HG03159 (cell line): Measurements from ENCODE around the gene CNIH2.
"Not testable (repeated sequence)": the region's sequence is repeated elsewhere in the genome, so short reads cannot be mapped to it uniquely, and the experiment has no call there.

ENCODE experiments used
- ATAC-seq: cut with Tn5 transposase; IDR thresholded peaks from one replicate; pipeline ENCODE4 v1.9.1; 2021; ENCODE audit warnings: mild to moderate bottlenecking, moderate library complexity; ENCODE audit not compliant: unreplicated experiment

Gene CNIH2

GRCh38 chr11:66313321-66314185, 35.6 kb downstream of the CNIH2 start:
- no peak for ATAC-seq

GRCh38 chr11:66314186-66314501, 36.2 kb downstream of the CNIH2 start:
- no peak for ATAC-seq

- ATAC-seq: no peak
These were observed 36.9 kb downstream of the CNIH2 start for GRCh38 chr11:66314561-66315497.

GRCh38 chr11:66315498-66315885, 37.5 kb downstream of the CNIH2 start:
- no peak for ATAC-seq

GRCh38 chr11:66315921-66316811, 38.2 kb downstream of the CNIH2 start:
- ATAC-seq: no peak

GRCh38 chr11:66316849-66317251, 38.9 kb downstream of the CNIH2 start, which contains the start of gene CD248:
Gene CD248, minus strand, starts transcription at chr11:66317044. Its CDS starts 17 bp downstream, at chr11:66317027.
- no peak for ATAC-seq

GRCh38 chr11:66317322-66317722, 39.3 kb downstream of the CNIH2 start:
- ATAC-seq: no peak

- ATAC-seq: no peak
These were observed 40.0 kb downstream of the CNIH2 start for GRCh38 chr11:66317723-66318599.

- no peak for ATAC-seq
These were observed 40.6 kb downstream of the CNIH2 start for GRCh38 chr11:66318600-66318970.

- ATAC-seq: not testable (repeated sequence)
These were observed 42.3 kb downstream of the CNIH2 start for GRCh38 chr11:66320289-66320688.

GRCh38 chr11:66320748-66321147, 42.8 kb downstream of the CNIH2 start:
- ATAC-seq: not testable (repeated sequence)

GRCh38 chr11:66321606-66322005, 43.6 kb downstream of the CNIH2 start:
- ATAC-seq: no peak

- no peak for ATAC-seq
These were observed 44.9 kb downstream of the CNIH2 start for GRCh38 chr11:66322732-66323427.

- no peak for ATAC-seq
These were observed 45.7 kb downstream of the CNIH2 start for GRCh38 chr11:66323684-66324083.

GRCh38 chr11:66324664-66325063, 46.7 kb downstream of the CNIH2 start:
- ATAC-seq: no peak

- ATAC-seq: no peak
These were observed 47.3 kb downstream of the CNIH2 start for GRCh38 chr11:66325263-66325671.

- ATAC-seq: no peak
These were observed 48.5 kb downstream of the CNIH2 start for GRCh38 chr11:66326261-66327111.
